Ammon's horn (tissue), 1 donor: Measurements from ENCODE around the gene SYNPR.
A peak's percentile ranks its signal among the peaks of the same experiment; 100 is the strongest.

ENCODE experiments used
- DNase-seq: peaks from one replicate; pipeline ENCODE4 v3.0.0-alpha.2; 2016; ENCODE audit warnings: low spot score

SYNPR gene

GRCh38 chr3:63304421-63304820, 26.3 kb downstream of the SYNPR start:
- DNase-seq: no peak

- no peak for DNase-seq
These were observed 30.0 kb downstream of the SYNPR start for GRCh38 chr3:63308072-63308471.

- no peak for DNase-seq
These were observed 31.7 kb downstream of the SYNPR start for GRCh38 chr3:63309768-63310167.

GRCh38 chr3:63323766-63324165, 45.7 kb downstream of the SYNPR start:
- DNase-seq: no peak

GRCh38 chr3:63324621-63325020, 46.5 kb downstream of the SYNPR start:
- peak; percentile 52 for DNase-seq

GRCh38 chr3:63325386-63325785, 47.3 kb downstream of the SYNPR start:
- no peak for DNase-seq

GRCh38 chr3:63328365-63328764, 50.3 kb downstream of the SYNPR start:
- DNase-seq: no peak

- DNase-seq: no peak
These were observed 53.4 kb downstream of the SYNPR start for GRCh38 chr3:63331520-63331919.

- DNase-seq: no peak
These were observed 55.7 kb downstream of the SYNPR start for GRCh38 chr3:63333815-63334214.

GRCh38 chr3:63338351-63338750, 60.2 kb downstream of the SYNPR start:
- DNase-seq: no peak

GRCh38 chr3:63343674-63344073, 65.6 kb downstream of the SYNPR start:
- DNase-seq: peak; percentile 69

- DNase-seq: no peak
These were observed 66.6 kb downstream of the SYNPR start for GRCh38 chr3:63344661-63345060.

- peak; percentile 76 for DNase-seq
These were observed 71.8 kb downstream of the SYNPR start for GRCh38 chr3:63349583-63350573.

- peak; percentile 81 for DNase-seq
These were observed 73.3 kb downstream of the SYNPR start for GRCh38 chr3:63351159-63352007.

GRCh38 chr3:63352008-63352279, 73.8 kb downstream of the SYNPR start:
- DNase-seq: no peak

- no peak for DNase-seq
These were observed 75.3 kb downstream of the SYNPR start for GRCh38 chr3:63353383-63353782.

- DNase-seq: no peak
These were observed 76.1 kb downstream of the SYNPR start for GRCh38 chr3:63354160-63354559.

GRCh38 chr3:63355809-63356208, 77.7 kb downstream of the SYNPR start:
- no peak for DNase-seq

GRCh38 chr3:63364495-63364894, 86.4 kb downstream of the SYNPR start:
- DNase-seq: no peak

GRCh38 chr3:63364910-63365309, 86.8 kb downstream of the SYNPR start:
- no peak for DNase-seq

- no peak for DNase-seq
These were observed 87.6 kb downstream of the SYNPR start for GRCh38 chr3:63365671-63366070.

- DNase-seq: no peak
These were observed 92.0 kb downstream of the SYNPR start for GRCh38 chr3:63370094-63370493.

GRCh38 chr3:63383040-63383439, 104.9 kb downstream of the SYNPR start:
- no peak for DNase-seq
